GM19351 (cell line): ENCODE measurements around the gene FAM3C.

Experiments
- ATAC-seq: cut with Tn5 transposase; IDR thresholded peaks from one replicate; pipeline ENCODE4 v1.9.1; 2021; ENCODE audit warnings: mild to moderate bottlenecking, moderate library complexity; ENCODE audit not compliant: unreplicated experiment

Gene FAM3C

DNA sequence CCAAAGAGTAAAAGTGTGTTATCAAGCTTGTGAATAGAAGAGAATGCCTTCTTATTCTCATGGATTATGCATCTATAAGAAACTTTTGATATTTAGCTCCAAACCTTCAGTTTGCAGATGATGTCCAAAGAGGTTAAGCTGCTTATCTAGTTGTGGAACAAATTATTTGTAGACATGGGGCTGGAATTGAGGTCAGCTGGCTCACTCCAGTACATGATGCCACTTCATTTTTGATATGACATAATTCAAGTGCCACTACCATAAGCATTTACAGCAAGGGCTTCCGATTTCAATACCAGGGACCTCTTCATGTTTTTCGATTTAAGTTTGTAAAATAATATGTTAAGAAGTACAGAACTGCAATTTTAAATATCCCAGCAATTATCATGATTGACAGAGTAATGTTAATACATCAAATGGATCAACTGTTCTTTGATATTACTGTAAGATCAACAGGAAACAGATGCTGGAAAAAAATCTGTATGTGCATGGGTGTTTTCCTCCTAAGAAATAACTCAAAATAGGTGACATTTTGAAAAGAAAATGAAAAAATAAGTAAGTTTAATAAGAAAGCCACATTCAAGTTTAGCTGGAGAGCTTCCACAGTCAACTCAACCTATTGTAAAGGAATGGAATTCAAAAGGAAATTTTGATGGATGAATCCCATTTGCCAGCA is 12.7 kb downstream of the FAM3C start:
- no peak for ATAC-seq

DNA sequence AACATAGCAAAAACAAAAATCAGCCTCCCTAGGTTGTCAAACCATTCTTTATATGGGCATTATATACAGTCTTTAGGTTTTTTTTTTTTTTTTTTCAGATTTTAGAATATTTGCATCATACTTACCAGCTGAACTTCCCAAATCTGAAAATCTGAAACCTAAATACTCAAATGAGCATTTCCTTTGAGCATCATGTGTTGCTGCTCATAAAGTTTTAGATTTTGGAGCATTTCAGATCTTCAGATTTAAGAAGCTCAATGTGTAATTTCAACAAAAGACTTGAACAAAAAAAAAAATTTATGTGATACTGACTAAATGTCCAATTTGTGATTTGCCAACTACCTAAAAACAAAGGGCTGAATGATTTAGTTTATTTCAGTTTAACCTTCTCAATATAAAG is 13.6 kb downstream of the FAM3C start:
- ATAC-seq = peak; percentile 21

DNA sequence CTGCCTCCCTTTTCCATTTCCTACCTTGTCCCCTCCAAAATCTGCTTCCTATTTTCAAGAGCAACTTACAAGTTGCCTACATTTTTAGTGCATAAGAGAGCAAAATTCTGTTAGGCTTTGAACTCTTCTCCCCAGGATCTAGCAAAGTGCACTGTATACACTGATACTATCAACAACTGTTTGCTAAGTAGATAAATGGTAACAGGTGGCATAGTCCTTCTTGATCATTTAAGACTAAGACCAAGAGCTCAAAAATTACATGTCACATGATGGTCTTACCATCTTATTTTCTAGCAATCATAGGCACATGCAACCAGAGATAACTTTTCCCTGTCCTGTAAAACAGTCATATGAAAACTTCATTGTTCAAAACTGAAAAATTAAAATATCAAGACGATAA is 16.2 kb downstream of the FAM3C start:
- no peak for ATAC-seq

DNA sequence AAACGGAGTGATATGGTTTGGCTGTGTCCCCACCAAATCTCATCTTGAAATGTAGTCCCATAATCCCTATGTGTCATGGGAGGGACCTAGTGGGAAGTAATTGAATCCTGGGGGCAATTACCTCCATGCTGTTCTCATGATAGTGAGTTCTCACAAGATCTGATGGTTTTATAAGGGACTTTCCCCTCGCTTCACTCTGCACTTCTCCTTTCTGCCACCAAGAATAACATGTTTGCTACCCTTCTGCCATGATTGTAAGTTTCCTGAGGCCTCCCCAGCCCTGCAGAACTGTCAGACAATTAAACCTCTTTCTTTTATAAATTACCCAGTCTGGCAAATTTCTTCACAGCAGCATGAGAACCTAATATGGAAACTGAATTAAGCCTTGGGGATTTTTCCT is 19.1 kb downstream of the FAM3C start:
- no peak for ATAC-seq

DNA sequence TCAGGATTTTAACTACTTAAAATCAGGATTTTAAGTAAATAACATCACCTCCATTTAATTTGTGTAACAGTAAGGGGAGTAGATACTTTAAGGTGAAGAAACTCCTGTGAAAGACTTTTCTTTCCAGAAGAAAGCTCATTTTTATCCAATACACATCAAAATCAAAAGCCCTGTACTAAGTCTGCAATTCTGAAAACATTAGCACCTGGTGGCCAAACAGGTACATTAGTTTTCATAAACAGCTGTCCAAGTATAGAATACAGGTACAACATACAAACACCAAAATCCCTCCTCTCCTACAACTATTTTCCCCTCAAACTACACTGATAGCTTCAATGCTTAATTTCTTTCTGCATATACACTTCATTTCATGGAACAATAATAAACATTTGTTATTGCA is 22.9 kb downstream of the FAM3C start:
- ATAC-seq = no peak

DNA sequence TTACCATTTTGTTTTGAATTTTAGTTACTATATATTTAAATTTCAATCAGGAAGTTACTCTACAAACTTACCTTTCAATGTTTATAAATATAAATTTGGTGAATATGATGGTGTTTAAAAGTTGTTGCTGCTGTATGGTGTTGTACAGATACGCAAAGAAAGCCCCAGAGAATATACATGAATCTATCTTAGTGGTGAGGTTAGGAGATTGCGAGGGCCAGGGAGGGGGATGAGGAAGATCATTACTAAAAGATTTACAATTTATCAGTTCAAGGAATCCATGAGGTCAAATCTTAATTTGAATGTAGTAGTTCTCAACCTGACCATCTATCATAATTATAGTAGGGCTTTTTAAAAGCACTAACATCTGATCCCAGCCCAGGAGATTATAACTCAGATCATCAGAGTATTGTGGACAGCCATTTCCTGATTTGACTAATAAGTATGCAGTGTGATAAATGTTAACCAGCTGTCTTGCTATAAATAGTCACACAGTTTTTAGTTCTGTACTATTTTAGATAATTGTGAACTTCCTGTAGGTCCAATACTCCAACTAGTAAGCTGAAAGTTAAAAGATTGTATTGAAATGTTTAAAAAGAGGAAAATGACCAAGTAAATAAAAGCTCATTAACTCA is 23.6 kb downstream of the FAM3C start:
- peak; percentile 90 for ATAC-seq

DNA sequence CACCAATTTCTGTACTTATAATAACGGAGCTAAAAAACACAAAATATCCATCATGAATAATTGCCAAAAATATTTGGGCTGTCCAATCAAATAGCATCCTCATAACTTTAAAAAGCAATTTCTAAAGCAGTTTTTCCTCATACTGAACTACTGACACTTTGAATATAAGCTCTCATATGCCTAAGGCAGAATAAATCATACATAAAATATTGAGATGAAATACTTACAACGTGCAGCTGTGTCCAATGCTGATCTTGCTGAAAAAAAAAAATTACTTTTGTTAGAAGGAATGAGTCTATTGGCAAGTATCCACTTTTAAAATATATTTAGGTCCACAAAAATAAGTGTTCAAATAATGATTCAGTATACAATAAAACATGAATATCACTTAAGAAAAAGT is 24.2 kb downstream of the FAM3C start:
- no peak for ATAC-seq

DNA sequence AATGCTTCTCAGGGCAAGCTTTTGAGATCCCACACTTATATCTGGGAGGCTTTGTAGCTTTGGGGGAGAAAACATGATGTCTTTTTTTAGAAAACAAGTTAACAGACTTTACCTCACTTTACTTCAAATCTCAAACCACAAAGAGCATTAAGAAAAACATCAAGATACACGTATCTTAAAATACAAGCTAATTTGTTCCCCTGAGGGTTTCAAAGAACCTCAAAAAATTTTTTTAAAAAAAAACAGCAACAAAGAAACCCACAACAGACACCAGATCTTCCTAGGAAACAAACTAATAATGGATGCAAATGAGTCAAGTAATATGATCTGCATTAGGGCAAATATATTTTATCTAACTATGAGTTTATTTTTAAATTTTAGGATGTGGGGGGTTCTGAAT is 24.7 kb downstream of the FAM3C start:
- no peak for ATAC-seq

DNA sequence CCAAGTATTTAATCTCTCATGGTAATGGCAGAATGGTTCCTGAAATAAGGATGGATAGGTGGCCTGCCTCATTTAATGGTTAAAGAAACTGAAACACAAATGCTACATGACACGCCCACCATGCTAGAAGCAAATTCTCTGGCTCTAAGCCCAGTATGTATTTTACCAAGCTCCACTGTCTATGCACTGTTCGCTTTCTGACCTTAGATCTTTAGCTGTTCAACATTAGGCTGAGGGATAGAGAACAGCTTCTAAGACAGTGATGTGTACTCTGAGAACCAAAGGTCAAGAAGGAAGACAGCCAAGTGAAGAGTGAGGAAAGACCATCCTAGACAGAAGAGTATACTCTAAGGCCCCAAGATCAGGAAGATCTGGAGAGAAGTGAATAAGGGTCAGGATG is 26.6 kb downstream of the FAM3C start:
- ATAC-seq = peak; percentile 37

DNA sequence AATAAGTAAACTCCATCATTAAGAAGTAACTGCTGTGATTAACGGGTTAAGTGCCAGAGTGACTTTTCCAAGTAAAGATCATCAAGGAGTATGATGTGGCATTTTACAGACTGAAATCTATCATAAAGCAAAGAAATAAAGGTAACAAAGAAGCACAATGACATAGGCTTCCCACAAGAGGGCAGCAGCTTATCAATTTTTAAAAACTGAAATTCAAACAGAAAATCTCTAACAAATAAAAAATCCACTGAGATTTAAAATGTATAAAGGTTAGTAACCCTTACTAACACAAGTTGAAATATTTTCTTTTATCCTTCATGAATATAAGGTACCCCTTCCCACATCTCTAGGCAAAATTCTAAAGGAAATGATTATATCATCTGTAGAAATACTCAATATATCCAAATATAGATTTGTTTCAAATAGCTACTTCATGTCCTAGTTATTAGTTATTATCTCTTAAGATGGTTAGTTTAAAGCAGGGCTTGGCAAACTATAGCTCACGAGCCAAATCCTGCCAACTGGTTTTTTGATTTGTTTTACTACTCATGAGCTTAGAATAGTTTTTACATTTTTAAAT is 29.2 kb downstream of the FAM3C start:
- ATAC-seq = no peak

DNA sequence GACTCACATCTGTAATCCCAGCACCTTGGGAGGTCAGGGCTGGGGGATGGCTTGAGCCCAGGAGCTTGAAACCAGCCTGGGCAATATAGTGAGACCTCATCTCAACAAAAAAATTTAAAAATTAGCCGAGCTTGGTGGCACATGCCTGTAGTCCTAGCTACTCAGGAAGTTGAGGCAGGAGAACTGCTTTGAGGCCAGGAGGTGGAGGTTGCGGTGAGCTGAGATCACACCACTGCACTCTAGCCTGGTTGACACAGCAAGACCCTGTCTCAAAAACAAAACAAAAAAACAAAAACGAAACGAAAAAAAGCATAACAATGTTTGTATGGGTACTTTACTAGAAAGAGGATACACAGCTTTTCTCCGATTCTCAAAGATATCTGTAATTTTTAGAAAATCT is 35.5 kb downstream of the FAM3C start:
- no peak for ATAC-seq

DNA sequence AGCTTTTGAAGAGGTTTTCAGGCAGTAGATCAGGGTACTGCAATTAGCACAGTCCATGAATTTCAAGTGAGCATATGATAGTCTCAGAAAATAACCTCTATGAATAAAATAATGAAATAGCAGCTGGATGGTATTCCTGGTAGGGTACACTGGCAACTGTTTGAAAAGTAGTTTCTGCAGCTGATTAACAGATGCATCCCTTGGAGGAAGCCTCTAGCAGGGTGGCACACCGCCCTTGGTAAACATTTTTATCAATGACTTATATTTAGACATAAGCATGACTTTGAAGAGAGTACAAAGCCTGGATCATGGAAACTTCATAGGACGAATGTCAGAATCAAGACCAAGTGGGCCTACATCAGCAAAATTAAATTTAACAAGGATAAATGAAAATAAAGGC is 40.5 kb downstream of the FAM3C start:
- ATAC-seq = no peak

DNA sequence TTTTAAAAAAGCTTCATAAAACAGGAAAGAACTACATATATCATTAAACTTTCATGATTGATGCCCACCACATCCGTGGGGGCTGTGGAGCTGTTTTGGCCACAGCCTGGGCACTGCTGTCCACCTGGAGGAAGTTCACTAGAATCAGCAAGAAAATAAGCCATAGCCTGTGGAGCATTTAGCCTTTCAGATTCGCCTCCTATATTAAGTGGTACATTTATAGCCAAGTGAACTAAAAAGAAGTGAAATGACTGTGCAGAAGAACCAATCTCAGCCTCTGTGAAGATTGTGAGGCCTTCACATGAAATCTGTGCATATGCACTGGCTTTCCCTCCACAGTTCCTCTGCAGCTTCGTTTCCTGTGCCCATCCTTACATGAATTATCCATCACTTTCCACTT is 43.8 kb downstream of the FAM3C start:
- ATAC-seq = peak; percentile 45

DNA sequence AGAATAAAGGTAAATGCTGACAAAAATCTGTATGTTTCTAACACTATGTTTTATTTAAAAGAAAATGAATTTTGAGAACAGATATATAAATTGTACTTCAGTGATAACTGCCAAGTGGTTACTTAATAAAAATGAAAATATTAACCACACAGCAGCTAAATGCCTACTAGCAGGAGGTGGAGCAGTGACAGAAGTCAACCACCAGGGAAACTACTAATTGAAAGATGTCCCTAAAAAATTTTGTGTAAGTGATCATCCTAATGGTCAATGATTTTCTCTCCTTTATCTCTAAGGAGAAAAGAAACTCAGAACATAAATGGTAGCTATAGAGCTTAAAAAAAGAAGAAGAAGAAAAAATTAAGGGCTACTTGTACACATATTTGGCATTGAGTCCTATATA is 44.4 kb downstream of the FAM3C start:
- peak; percentile 10 for ATAC-seq

DNA sequence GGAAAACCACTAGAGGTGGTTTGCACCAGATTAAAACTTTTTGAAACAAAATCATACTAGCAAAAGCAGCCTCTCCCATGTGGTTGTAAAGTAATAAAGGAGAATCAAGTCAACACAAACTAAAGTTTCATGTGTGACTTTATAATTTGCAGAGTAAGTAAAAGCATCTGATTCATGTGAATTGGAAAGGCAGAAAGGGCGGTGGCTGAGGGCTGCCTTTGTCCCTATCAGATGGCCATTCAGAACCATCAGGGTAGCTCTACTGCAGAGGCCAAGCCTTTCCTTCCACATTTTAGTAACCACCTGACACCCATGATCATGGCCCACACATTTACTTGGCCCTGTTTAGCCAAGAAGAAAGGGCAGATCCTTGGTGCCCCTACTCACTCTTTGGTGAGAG is 51.6 kb downstream of the FAM3C start:
- no peak for ATAC-seq

DNA sequence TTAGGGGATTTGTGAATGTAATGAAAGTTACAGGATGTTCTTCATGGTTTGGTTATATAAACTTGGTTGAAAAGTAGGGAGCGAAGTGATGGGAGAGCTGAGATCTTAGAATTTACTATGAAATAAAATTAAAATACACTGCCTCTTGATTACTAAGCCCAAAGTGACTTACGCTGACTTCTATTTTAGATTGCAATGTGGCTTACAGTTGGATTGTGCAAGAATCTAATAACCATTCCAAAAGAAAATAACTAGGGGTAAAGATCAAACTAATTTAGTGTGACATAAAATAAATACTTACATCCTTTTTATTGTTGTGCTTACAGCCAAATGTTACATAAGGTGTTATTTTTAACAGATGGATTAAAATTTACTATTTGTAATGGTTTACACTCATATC is 52.0 kb downstream of the FAM3C start:
- no peak for ATAC-seq

DNA sequence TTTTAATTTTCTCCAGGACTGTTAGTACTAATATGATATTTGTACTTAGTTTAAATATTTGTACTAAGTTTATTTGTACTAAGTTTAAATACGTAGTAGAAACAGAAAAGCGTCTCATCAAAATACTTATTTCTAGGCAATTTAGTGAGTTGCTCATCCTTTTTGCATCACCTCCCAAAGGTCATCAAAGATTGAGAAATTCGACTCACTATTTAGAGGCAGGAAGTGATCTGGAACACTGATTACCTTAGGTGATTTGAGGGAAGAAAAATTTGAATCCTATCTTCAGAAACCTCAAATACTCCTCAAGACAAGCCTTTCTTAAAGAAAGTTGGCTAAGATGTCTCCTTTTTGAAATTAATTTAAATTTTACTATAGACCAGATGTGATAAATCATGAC is 52.8 kb downstream of the FAM3C start:
- ATAC-seq = no peak

DNA sequence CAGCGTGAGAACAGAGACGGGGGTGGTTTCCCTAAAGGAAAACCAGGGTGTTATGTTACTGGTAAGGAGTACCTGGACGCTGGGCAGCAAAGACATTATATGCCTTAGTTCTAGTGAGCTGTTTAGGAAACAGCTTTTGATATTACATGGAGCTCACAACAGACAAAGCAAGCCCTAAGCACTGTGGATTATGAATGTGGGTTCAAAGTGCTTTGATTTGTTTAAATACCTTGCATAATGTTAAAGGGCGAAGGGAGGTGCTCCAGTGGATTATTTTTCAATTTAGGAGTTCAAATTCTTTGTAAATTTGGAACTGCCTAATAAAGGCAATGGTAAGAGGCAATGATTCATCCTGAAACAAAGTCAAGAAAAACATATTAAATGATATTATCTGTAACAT is 53.5 kb downstream of the FAM3C start:
- ATAC-seq = no peak

DNA sequence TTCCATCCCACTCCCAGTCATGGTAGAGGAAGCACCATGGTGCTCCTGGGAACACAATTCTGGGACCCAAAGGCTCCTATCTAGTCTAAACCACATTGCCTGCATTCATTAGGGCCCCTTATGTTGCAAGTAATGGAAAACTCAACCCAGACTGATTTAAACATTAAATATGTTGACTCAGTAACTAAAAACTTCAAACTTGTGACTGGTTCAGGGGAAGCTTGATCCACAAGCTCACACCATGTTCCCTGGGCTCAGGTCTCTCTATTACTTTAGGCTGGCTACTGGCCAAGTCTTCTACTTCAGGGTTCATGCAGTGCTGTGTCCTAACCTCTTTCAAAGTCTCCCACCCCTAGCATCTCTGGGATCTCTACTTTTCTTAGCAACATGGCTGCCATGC is 54.2 kb downstream of the FAM3C start:
- ATAC-seq = no peak

DNA sequence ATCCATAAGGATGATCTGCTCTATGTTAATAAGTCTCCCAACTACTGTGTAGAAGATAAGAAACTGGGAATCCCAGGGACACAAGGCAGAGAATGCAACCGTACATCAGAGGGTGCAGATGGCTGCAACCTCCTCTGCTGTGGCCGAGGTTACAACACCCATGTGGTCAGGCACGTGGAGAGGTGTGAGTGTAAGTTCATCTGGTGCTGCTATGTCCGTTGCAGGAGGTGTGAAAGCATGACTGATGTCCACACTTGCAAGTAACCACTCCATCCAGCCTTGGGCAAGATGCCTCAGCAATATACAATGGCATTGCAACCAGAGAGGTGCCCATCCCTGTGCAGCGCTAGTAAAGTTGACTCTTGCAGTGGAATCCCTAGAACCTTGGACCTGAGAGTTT is 57.0 kb downstream of the FAM3C start:
- no peak for ATAC-seq

DNA sequence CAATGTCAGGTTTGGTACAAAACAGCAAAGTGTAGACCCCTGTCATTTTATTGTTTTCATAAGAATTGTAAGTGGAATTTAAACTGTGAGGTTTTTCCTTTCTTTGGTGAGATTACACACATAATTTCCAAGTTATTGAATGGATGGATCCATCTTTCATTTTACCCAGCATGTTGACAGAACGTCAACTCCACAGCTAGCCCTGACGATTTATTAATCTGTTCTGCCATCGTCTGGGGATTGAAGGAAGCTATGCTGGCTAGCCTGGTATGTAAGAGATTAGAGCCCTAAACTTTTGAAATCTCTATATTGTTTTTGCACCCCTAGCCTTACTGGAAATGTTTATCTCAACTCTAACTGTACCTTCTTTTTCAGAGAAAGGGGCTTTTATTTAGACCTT is 58.7 kb downstream of the FAM3C start:
- ATAC-seq = peak; percentile 57

DNA sequence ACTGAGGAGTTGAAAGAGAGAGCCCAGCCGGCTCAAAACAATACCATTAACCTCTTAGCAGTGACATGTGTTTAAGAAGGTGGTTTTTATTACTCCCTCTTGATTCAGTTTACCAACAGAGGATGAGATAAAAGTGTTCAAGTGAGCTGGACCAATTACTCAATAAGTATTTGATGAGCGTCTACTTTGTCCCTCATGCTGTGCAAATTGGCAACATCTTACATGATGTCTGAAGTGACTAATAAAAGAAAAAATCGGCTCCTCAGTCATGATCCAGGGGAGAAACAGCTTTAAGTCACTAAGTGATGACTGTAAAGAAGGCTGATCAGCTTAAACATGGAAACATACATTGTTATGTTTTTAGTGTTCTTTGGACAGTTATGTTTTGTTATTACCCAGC is 59.5 kb downstream of the FAM3C start:
- ATAC-seq = no peak
